Activated CD8-positive, alpha-beta memory T cell treated with anti-CD3 and anti-CD28 coated beads for 1 hour (primary cell): Measurements from ENCODE around the gene CFAP221.

Experiments
- DNase-seq, 2 donors: peaks; one replicate each; pipeline ENCODE4 v3.0.0-alpha.2; 2020; ENCODE audit warnings: low read depth in 1 of 2; ENCODE audit errors: extremely low read depth in 1 of 2

The CFAP221 gene

DNA sequence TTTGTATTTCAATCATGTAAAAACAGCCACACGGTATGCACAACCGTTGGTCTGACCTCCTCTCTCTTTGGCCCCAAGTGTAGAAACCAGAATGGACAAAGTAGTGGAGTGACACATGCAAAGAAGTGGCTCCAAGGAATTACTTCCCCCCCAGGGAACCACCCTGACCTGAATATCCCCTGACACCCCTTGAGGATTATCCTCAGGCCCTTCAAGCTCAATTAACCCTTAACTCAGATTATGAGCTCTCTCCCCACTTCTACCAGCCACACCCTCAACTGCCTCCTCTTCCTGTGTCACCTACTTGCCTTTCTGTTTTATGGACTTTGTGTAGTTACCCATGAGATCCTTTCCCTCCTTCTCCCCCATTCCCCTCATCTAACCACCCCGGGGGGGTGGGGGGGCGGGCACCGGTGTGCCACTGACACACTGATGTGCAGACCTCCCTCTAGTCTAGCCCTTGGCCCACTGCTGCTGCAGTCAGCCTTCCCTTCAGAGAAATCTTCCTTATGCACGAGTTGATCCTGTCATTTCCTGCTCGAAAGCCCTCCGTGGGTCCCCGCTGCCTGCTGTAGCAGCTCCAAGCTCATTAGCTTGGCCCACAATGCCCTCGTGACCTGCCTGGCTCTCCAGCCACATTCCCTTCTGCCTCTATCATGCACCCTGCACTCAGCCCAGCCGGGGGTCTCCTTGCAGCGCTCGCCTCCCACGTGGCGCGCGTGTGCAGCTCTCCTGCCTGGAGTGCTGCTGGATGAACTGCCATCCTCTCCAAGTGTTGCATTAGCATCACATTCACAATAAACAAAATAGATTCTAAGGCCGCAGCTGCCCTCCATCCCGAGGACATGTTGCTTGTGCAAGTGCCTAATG, 94.7 kb downstream of the CFAP221 start:
- no peak for DNase-seq

DNA sequence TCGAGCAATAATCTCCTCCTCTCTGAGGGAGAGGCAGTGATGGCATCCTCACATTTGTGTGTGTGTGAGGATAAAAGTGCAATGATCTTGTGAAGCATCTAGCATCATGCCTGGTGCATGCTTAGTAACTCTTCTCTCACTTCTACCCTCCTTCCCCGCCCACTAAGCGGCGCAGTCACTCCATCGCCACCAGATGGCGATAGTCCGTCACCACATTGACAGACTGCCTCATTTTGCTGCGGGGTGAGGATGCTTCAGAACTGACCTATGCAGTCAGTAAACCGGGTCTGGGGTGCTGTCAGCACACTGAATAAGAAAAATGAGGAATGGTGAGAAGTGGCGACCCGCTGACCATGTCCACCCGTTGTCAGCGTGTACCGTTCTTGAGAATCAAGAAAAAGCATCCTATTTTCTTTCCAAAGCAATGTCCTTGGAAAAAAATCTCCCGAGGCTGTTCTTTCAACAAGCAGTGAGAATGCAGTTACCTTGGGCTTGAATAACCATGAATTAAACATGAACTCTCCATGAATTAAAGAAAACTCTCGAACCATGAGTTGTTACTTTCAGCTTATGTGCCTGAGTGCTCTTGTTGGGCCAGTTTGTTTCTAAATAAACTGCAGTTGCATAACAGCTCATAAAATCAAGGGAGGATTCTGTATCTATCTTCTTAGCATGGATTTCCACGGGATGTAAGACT, 97.5 kb downstream of the CFAP221 start:
- DNase-seq, result peak; percentile 30 to 50

DNA sequence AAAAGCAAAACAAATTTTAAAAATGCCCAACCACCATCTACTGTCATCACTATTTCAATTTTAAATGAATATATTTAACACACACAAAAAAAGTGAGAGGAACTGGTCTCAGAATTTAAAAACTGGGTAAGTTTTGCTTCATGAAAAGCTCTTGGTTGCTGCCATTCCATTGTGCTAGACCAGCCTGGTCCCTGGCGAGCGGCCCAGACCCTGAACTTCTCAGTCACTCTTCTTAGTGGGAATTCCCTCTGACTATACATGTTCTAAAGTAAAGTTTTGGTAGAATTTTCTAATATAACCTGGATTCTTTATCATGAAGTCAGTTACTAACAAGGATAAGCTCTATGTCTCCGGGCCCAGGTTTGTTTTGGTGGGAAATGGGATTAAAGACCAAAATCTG, 99.9 kb downstream of the CFAP221 start:
- no peak for DNase-seq

DNA sequence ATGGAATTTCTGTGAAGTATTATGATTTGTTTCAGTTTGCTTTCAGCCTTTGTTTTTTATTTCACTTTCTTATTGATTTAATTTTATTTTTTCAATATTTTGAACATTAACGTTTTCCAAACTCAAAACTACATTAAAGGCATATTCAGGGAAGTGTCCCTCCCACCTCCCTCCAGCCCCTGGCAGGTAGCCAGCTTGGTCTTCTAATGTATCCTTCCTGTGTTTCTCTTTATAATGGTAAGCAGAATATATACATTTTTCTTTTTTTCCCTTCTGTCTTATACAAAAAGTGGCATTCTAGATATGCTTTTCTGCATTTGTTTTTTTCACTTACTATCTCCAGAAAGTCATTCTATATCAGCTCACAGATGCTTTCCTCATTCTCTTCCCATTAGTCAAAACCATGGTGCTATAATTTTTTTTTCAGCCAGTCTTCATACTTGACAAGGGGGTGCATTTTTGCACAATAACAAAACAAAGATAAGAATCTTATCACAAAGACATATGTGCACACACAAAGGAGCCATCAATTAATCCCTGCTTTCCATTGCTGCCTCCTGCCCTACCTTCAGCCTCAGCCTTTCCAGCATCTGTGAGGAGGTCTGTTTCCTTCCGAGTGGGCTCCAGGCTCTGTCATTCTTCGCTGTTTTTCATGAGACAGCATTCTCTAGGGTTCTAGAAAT, 101.1 kb downstream of the CFAP221 start:
- DNase-seq, result no peak

- DNase-seq, result no peak
These were observed 101.9 kb downstream of the CFAP221 start for GRCh38 chr2:119646149-119646548.

- no peak for DNase-seq
These were observed 103.4 kb downstream of the CFAP221 start for GRCh38 chr2:119647440-119648169.

DNA sequence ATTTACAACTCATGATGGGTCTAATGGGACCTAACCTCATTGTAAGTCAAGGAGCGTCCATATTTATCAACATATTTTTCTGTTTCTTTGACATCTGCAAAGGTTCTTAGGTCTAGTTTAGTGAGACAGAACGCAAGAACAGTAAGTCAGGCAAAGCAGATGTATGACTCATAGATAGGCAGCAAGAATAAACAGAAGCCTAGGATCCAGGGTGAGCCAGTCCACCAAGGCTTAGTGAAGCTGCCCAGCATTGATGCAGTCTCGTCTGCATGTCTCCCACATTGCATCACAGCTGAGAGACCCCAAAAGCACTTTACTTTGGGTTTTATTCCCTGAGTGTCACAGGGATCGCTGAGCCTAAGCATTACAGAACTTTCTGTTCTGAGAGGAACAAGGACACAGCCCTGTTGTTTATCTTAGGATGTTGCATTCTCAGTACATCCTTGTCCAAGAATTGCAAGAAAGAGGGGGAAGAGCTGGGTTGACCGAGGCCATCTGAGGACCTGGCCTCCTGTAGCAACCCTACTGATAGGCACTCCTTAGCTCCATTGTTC, 105.2 kb downstream of the CFAP221 start:
- no peak for DNase-seq

DNA sequence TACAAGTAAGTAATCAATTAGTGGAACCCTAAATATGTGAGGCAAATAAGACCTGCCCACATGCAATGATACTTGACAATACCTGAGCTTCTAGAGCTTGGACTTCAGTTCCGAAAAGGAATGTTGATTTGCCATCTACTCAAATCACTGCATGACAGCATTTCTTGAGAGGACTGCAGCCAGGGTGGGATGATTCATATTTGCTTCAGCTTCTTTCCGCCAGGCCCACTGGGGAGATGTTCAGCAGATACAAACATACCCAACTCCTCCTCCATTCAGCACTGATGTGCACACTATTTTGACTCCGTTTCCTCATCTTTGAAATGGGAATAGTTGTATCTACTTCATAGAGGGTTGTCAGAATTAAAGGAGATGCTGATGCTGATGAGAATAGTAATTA, 106.0 kb downstream of the CFAP221 start:
- no peak for DNase-seq

DNA sequence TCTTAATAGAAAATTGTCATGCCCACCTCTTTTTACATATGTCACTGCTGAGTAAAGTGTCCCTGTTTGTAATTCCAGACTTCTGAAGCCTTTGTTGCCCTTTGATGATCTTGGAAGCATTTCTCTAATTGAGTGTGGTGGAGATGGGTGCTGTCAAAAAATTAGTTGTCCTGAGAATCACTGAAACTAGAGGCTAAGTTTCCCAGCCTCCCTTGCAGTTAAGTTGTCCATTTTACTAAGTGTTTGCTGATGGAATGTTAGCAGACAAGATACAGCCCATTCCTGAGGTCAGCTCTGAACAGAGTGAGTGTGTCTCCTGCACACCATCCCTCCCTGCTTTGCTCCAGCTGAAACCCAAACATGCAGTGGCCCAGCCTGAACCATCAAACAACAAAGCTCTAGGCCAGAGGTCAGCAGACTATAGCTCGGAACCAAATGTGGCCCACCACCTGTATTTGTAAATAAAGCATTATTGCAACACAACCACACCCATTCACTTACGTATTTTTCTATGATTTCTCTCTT, 106.7 kb downstream of the CFAP221 start:
- no peak for DNase-seq

DNA sequence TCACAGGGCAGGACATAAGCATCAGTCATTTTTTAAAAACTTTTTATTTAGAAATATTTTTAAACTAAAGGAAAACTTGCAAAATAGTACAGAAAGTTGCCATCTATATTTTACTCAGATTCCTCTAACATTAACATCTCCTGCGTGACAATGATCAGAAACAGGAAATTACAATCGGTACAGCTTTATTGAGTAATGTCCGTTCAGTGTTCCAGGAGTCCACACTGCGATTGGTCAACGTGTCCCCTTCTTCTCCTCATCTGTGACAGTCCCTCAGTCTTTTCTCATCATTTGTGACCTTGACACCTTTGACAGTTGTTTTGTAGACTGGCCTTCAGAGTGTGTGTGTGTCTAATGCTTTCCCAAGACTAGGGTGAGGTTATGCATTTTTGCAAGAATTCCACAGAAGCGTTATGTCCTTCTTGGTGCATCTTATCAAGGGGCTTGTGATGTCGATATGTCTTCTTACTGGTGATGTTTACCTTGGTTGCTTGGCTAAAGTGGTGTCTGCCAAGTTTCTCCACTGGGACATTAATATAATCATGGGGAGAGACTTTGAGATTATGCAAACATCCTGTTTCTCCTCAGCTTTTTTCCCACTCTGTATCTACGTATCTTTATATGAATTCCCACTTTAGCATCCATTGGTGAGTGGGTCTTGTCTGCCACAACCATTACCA, 113.4 kb downstream of the CFAP221 start:
- DNase-seq, result no peak

DNA sequence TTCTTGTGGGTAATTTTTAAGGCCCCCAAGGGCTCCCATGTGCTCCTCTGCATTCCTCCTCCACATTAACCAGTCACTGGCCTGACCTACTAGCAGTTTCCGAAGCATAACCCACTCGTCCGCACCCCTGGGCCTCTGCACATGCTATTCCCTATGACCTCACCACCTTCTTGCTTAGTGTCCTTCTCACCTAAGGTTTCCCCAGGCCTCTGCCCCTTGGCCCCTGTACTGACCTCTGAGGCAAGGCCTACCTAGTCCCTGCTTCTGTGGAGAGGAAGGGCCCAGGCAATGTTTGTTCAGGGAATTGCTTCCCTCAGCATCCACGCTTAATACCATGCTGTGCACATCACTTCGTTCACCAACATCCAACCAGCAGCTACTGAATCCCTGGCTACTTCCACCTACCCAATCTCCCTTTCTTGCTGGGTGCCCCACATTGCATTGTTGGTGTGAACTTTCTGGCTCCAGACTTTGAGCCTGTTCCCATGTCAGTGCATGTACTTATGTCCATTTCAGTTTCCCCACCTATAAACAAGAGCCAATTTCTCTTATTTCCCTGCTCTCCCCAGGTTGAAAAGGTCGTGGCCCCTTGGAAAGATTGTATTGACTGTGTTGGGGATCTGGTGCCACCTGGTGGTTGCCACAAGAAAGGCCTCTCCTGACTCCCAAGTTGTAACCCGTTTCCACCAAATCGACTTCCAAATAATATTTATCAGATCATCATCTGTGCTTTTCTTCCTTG, 115.5 kb downstream of the CFAP221 start:
- DNase-seq, result peak in 1 of 2 donors; percentile 10

GRCh38 chr2:119660343-119660658, 116.1 kb downstream of the CFAP221 start:
- no peak for DNase-seq

DNA sequence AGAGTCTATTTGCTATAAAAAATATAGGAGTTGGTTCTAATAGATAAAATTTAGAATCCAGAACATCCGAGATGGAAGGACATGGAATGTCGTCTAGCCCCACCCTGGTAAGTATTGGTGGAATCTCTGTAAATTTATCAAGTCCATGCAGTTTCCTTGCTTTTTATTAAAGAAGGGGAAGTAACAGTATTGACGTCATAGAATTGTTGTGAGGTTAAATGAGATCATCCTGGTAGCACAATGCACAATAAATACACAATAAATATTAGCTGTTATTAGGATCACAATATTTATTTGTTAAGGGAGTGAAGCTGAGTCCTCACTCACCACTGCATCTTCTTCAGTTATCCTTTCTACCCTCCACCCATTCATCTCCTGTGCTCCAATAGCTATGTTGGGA, 118.0 kb downstream of the CFAP221 start:
- DNase-seq, result no peak

DNA sequence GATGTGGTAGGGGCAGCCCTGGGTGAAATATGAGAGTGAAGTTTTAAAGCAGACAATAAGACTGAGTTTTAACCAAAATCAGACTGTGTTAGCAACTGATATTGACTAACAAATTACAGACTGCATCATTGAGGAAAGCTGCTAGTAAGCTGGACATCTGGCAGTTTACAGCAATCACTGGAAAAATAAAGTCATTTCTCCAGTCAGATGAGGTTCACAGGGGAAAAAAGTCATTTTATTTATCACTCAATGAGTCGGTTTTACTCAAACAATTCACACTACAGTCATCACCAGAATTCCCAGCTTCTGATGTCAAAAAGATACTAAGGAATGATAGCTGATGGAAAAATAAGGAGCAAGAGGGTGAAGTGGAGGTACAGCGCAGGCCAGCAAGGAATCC, 124.3 kb downstream of the CFAP221 start:
- no peak for DNase-seq

DNA sequence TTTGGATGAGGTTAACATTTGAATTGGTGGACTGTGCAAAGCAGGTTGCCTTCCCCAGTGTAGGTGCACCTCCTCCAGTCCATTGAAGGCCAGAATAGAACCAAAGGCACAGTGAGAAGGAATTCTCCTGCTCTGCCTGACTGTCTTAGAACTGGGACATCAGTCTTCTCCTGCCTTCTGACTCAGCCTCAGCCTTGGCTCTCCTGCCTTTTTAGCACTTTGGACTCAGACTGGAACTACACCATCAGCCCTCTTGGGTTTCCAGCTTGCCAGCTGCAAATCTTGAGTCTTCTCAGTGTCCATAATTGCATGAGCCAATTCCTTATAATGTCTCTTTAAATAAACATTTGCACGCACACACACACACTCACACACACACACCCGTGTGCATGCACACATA, 126.8 kb downstream of the CFAP221 start:
- no peak for DNase-seq

GRCh38 chr2:119671752-119672151, 127.5 kb downstream of the CFAP221 start:
- DNase-seq, result no peak

DNA sequence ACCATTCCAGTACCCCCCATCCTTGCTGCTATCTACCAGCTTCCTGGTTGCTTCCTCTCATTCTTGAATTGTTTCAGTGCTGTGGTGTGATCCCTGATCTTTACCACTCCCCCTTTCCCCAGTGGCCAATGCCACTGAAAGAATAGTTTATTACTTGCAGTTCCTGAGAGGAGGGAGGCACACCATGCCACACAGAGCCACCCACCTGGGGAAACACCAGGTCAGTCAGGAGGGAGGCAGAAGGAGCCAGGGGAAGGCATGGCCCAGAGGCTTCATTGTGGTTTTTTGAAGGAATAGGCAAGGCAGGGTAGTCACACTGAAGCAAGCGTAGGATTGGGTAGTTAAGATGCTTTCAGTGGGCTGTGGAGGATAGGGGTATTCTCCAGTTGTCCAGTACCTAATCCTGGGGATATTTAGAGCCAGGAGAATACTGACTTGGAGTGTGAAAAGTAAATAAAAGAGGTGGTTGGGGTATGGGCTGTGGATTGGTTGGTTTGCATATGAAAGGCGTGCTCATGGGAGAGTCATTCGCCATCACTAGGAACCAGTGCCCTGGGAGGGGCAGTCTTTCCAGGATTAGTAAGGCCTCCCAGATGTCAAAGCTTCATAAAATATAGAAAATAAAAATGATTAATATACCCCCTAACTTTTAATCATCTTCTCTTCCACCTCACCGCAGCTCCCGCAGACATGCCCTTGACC, 128.1 kb downstream of the CFAP221 start:
- DNase-seq, result no peak

DNA sequence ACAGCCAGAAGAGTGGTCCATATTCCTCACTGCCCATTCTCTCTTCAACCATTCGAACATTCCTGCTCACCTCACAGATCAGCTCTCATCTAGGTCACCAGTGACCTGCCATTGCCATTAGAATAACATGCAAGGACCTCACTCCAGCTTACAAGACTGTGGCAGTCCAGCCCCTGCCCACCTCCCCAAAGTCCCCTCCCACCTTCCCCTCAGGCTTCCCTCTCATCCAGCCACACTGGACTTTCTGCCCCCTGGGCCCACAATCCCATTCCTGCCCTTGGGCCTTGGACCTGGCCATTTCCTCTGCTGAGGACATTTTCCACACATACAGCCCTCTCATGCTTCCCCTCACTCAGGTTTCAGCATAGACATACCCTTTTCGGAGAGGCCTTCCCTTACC, 129.5 kb downstream of the CFAP221 start:
- DNase-seq, result no peak
